Dendritic cell treated with granulocyte-macrophage colony-stimulating factor and Interleukin-4, amounts not matched to agents 40 ng/mL and 50 ng/mL, for 4 days (primary cell): ENCODE measurements around the gene HS3ST2.
"Not testable (repeated sequence)": the region's sequence is repeated elsewhere in the genome, so short reads cannot be mapped to it uniquely, and the experiment has no call there.

ENCODE experiments used
- H3K27ac Mint-ChIP-seq: one replicate; pipeline ENCODE4 v1.8.0; 2022; ENCODE audit warnings: mild to moderate bottlenecking, mixed read lengths
- H3K27me3 Mint-ChIP-seq: one replicate; pipeline ENCODE4 v1.8.0; 2022; ENCODE audit warnings: mild to moderate bottlenecking, mixed read lengths
- H3K36me3 Mint-ChIP-seq: one replicate; pipeline ENCODE4 v1.8.0; 2022; ENCODE audit warnings: low read depth, mixed read lengths
- H3K4me1 Mint-ChIP-seq: one replicate; pipeline ENCODE4 v1.8.0; 2022; ENCODE audit warnings: low read depth, mixed read lengths
- H3K4me3 Mint-ChIP-seq: one replicate; pipeline ENCODE4 v1.8.0; 2022; ENCODE audit warnings: mild to moderate bottlenecking, moderate library complexity, mixed read lengths
- H3K9me3 Mint-ChIP-seq: one replicate; pipeline ENCODE4 v1.8.0; 2022; ENCODE audit warnings: mixed read lengths
- intact Hi-C: fragments of 100-400 bp; cut with micrococcal nuclease; formaldehyde crosslinking; loops from one replicate; pipeline ENCODE4 v1.15.0; 2022

HS3ST2 gene

DNA sequence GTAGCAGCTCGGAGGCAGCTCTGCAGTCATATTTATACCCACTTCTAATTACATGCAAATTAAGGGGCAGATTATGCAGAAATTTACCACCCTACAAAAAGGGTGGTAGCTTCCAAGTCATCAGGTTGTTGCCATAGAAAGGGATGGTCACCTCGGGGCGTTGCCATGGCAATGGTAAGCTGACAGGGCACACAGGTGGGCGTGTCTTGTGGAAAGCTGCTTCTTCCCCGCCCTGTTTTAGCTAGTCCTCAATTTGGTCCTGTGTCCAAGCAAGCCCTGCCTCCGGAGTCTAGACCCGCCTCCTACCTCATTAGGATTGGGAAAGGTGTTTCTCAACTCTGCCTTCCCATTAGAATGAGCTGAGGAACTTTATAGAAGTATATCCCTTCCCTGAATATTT, 98.7 kb downstream of the HS3ST2 start:
- no peak overlapping the region for H3K27ac Mint-ChIP-seq
- H3K4me1 Mint-ChIP-seq: no peaks in the 10 kb centered on the region
- H3K36me3 Mint-ChIP-seq: no peaks in the 10 kb centered on the region
- intact Hi-C loops: no loop called here
- no peak overlapping the region for H3K4me3 Mint-ChIP-seq
- H3K9me3 Mint-ChIP-seq: no peaks in the 10 kb centered on the region
- H3K27me3 Mint-ChIP-seq: peaks cover 6% of the 10 kb centered on the region

DNA sequence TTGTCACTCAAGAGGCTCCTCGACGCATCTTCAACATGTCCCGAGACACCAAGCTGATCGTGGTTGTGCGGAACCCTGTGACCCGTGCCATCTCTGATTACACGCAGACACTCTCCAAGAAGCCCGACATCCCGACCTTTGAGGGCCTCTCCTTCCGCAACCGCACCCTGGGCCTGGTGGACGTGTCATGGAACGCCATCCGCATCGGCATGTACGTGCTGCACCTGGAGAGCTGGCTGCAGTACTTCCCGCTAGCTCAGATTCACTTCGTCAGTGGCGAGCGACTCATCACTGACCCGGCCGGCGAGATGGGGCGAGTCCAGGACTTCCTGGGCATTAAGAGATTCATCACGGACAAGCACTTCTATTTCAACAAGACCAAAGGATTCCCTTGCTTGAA, 101.0 kb downstream of the HS3ST2 start:
- Mint-ChIP-seq H3K9me3 (no peaks in the 10 kb centered on the region), H3K4me3 (no peak overlapping the region), H3K27me3 (peaks cover 9% of the 10 kb centered on the region), H3K4me1 (no peaks in the 10 kb centered on the region), H3K36me3 (no peaks in the 10 kb centered on the region), H3K27ac (no peak overlapping the region)
- intact Hi-C loops: no loop called here

DNA sequence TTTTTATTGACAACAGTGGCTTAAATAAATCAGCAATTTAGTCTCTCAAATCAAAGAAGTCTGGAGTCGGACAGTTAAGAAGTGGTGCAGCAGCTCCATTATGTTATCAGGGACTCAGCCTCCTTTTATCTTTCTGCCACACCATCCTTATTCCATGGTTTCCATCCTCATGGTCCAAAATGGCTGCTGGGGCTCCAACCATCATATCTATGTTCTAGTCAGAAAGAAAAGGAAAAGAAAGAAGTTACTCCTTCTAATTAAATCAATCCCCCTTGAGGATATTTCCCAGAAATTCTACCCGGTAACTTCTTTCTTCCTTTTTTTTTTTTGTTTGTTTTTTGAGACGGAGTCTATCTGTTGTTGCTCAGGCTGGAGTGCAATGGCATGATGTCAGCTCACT, 109.5 kb downstream of the HS3ST2 start:
- H3K36me3 Mint-ChIP-seq: no peaks in the 10 kb centered on the region
- H3K4me1 Mint-ChIP-seq: no peaks in the 10 kb centered on the region
- intact Hi-C loops: no loop called here
- H3K9me3 Mint-ChIP-seq: no peaks in the 10 kb centered on the region
- H3K4me3 Mint-ChIP-seq: no peak overlapping the region
- peaks cover 20% of the 10 kb centered on the region for H3K27me3 Mint-ChIP-seq
- no peak overlapping the region for H3K27ac Mint-ChIP-seq

GRCh38 chr16:22924492-22924891, 110.5 kb downstream of the HS3ST2 start:
- Mint-ChIP-seq H3K4me1 (no peaks in the 10 kb centered on the region), H3K4me3 (no peak overlapping the region), H3K27ac (no peak overlapping the region), H3K36me3 (no peaks in the 10 kb centered on the region), H3K27me3 (peaks cover 14% of the 10 kb centered on the region), H3K9me3 (no peaks in the 10 kb centered on the region)
- intact Hi-C loops: no loop called here

- H3K36me3 Mint-ChIP-seq: no peaks in the 10 kb centered on the region
- H3K4me3 Mint-ChIP-seq: no peak overlapping the region
- H3K9me3 Mint-ChIP-seq: no peaks in the 10 kb centered on the region
- H3K27me3 Mint-ChIP-seq: peaks cover 12% of the 10 kb centered on the region
- intact Hi-C loops: no loop called here
- H3K4me1 Mint-ChIP-seq: no peaks in the 10 kb centered on the region
- no peak overlapping the region for H3K27ac Mint-ChIP-seq
Observed at GRCh38 chr16:22926105-22926751, 112.3 kb downstream of the HS3ST2 start.

- no peaks in the 10 kb centered on the region for H3K9me3 Mint-ChIP-seq
- peaks cover 16% of the 10 kb centered on the region for H3K27me3 Mint-ChIP-seq
- no peak overlapping the region for H3K27ac Mint-ChIP-seq
- H3K36me3 Mint-ChIP-seq: no peaks in the 10 kb centered on the region
- intact Hi-C loops: no loop called here
- H3K4me3 Mint-ChIP-seq: no peak overlapping the region
- no peaks in the 10 kb centered on the region for H3K4me1 Mint-ChIP-seq
Observed at GRCh38 chr16:22927306-22927705, 113.3 kb downstream of the HS3ST2 start.

DNA sequence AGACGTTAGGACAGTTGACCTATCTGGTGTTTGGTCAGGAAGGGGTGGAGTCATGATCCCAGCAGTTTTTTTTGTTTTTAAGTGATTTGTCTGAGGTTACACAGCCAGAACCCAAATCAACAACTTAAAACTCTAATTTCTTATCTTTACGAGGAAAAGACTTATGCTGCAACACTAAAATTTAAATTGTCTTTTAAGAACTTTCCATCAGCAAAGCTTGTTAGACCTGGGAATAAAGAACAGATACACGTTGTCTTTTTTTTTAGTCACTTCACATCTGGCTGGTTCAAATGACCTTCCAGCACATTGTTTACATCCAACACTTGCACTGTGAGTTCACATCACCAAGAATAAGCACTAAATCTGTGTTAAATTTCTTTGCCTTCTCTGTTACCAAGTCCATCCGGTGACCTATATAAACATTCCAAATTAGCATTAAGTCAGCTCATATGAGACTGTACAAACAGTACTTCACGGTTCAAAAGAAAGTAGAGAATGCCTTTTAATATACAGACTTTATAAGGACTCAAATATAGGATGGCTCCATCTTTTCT, 115.0 kb downstream of the HS3ST2 start:
- Mint-ChIP-seq H3K4me1 (peaks cover 9% of the 10 kb centered on the region), H3K4me3 (no peak overlapping the region), H3K9me3 (no peaks in the 10 kb centered on the region), H3K36me3 (no peaks in the 10 kb centered on the region), H3K27ac (no peak overlapping the region), H3K27me3 (peaks cover 18% of the 10 kb centered on the region)
- intact Hi-C loops: no loop called here

DNA sequence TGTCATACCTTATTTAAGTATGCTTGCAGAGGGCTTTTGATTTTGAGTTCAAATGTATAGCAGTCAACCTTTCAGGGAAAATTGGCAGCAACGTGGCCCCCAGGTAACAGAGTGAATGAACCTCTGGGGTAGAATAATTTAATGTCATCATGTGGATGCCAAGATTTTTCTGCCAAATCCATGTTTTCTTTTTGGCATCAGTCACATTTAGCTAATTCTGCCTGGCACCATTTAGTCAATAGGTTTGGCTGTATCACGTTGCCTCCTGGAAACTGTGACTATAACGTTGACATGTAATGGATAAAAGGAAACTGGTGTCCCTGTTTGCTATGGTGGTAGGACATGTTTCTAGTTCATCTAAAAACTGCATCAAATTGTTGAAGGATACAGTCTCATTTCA, 115.5 kb downstream of the HS3ST2 start:
- Mint-ChIP-seq H3K27ac (no peak overlapping the region), H3K4me1 (peaks cover 9% of the 10 kb centered on the region), H3K4me3 (no peak overlapping the region), H3K36me3 (no peaks in the 10 kb centered on the region), H3K9me3 (no peaks in the 10 kb centered on the region), H3K27me3 (peaks cover 15% of the 10 kb centered on the region)
- intact Hi-C loops: no loop called here

GRCh38 chr16:22932032-22932771, 118.2 kb downstream of the HS3ST2 start:
- no peak overlapping the region for H3K27ac Mint-ChIP-seq
- no peaks in the 10 kb centered on the region for H3K36me3 Mint-ChIP-seq
- H3K9me3 Mint-ChIP-seq: no peaks in the 10 kb centered on the region
- peaks cover 9% of the 10 kb centered on the region for H3K4me1 Mint-ChIP-seq
- intact Hi-C loops: no loop called here
- no peak overlapping the region for H3K4me3 Mint-ChIP-seq
- H3K27me3 Mint-ChIP-seq: peaks cover 18% of the 10 kb centered on the region

- H3K4me3 Mint-ChIP-seq: no peak overlapping the region
- intact Hi-C loops: no loop called here
- H3K4me1 Mint-ChIP-seq: peaks cover 9% of the 10 kb centered on the region
- no peaks in the 10 kb centered on the region for H3K36me3 Mint-ChIP-seq
- no peak overlapping the region for H3K27ac Mint-ChIP-seq
- H3K9me3 Mint-ChIP-seq: no peaks in the 10 kb centered on the region
- H3K27me3 Mint-ChIP-seq: peaks cover 18% of the 10 kb centered on the region
Observed at GRCh38 chr16:22933173-22933572, 119.2 kb downstream of the HS3ST2 start.

DNA sequence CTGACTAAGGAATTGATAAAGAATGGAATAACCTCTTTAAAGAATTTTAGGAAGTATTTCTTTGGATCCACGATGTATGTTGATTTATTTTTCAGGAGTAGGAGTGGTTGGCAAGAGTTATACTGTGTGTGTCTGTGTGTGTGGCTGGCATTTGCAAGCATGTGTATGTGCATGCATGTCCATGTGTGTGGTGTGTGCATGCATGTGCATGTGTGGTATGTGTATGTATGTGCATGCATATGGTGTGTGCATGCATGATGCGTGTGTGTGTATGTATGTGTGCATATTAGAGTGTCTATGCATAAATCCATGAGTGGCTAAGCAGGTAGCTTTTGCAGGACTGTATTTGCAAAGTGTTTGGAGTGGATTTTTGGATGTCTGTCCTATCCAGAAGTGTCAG, 120.8 kb downstream of the HS3ST2 start:
- H3K36me3 Mint-ChIP-seq: no peaks in the 10 kb centered on the region
- no peak overlapping the region for H3K4me3 Mint-ChIP-seq
- intact Hi-C loops: no loop called here

GRCh38 chr16:22937169-22937568, 123.2 kb downstream of the HS3ST2 start:
- peaks cover 21% of the 10 kb centered on the region for H3K27me3 Mint-ChIP-seq
- H3K4me3 Mint-ChIP-seq: no peak overlapping the region
- H3K27ac Mint-ChIP-seq: no peak overlapping the region
- intact Hi-C loops: no loop called here
- H3K36me3 Mint-ChIP-seq: no peaks in the 10 kb centered on the region
- H3K4me1 Mint-ChIP-seq: peaks cover 9% of the 10 kb centered on the region
- no peaks in the 10 kb centered on the region for H3K9me3 Mint-ChIP-seq

More for the DNA sequence above, 120.8 kb downstream of the HS3ST2 start:
- H3K4me1 Mint-ChIP-seq: peaks cover 9% of the 10 kb centered on the region
- H3K27me3 Mint-ChIP-seq: peaks cover 21% of the 10 kb centered on the region
- H3K27ac Mint-ChIP-seq: no peak overlapping the region
- no peaks in the 10 kb centered on the region for H3K9me3 Mint-ChIP-seq

DNA sequence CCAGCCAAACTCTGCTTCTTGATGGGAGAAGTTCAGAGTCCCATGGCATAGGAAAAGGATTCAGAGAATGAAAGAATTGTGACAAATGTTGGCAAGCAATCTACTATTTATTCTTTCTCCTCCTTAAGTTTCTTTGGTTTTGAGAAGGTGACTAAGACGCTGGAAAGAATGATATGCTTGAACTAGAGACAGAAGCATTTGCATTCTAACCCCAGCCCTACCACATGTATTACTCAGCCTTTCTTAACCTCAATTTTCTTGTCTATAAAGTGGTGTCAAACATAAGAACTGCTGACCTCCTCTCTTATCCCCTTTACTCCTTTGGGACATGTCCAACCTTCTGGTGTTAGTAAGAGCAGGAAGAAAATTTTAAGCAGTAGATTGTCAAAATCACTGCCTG, 124.7 kb downstream of the HS3ST2 start:
- no peaks in the 10 kb centered on the region for H3K36me3 Mint-ChIP-seq
- peaks cover 17% of the 10 kb centered on the region for H3K27me3 Mint-ChIP-seq
- H3K4me1 Mint-ChIP-seq: no peaks in the 10 kb centered on the region
- H3K27ac Mint-ChIP-seq: no peak overlapping the region
- H3K9me3 Mint-ChIP-seq: no peaks in the 10 kb centered on the region
- H3K4me3 Mint-ChIP-seq: no peak overlapping the region
- intact Hi-C loops: no loop called here

GRCh38 chr16:22939744-22940363, 125.9 kb downstream of the HS3ST2 start:
- H3K4me3 Mint-ChIP-seq, intact Hi-C loops, H3K9me3 Mint-ChIP-seq, H3K36me3 Mint-ChIP-seq, H3K4me1 Mint-ChIP-seq, H3K27ac Mint-ChIP-seq: not testable (repeated sequence)
- peaks cover 21% of the 10 kb centered on the region for H3K27me3 Mint-ChIP-seq
